Effector memory CD4-positive, alpha-beta T cell (primary cell): ENCODE data around the gene CPLANE2.

Experiments
- DNase-seq, 3 donors: peaks; one replicate each; pipeline ENCODE4 v3.0.0-alpha.2; 2020
- H3K27ac ChIP-seq: 2 replicates; pipeline ENCODE4 v1.7.0; 2013; ENCODE audit warnings: mild to moderate bottlenecking, low read length, moderate library complexity; ENCODE audit not compliant: insufficient read depth, poor library complexity, severe bottlenecking
- H3K27me3 ChIP-seq: replicated peaks from 2 replicates; pipeline ENCODE4 v1.7.0; 2013; ENCODE audit warnings: mild to moderate bottlenecking, low read length; ENCODE audit not compliant: insufficient read depth, control insufficient read depth, poor library complexity, severe bottlenecking
- H3K36me3 ChIP-seq: 2 replicates; pipeline ENCODE4 v1.7.0; 2013; ENCODE audit warnings: mild to moderate bottlenecking, low read length, moderate library complexity; ENCODE audit not compliant: control insufficient read depth, insufficient read depth
- H3K4me1 ChIP-seq: 2 replicates; pipeline ENCODE4 v1.7.0; 2013; ENCODE audit warnings: low read length, mild to moderate bottlenecking; ENCODE audit not compliant: control insufficient read depth, insufficient read depth, poor library complexity, severe bottlenecking
- H3K4me3 ChIP-seq: 2 replicates; pipeline ENCODE4 v1.7.0; 2013; ENCODE audit warnings: low read length, low read depth, mild to moderate bottlenecking; ENCODE audit not compliant: insufficient read depth, poor library complexity, severe bottlenecking
- H3K9me3 ChIP-seq: 2 replicates; pipeline ENCODE4 v1.7.0; 2013; ENCODE audit warnings: mild to moderate bottlenecking, low read length, moderate library complexity; ENCODE audit not compliant: control insufficient read depth

Gene CPLANE2

DNA sequence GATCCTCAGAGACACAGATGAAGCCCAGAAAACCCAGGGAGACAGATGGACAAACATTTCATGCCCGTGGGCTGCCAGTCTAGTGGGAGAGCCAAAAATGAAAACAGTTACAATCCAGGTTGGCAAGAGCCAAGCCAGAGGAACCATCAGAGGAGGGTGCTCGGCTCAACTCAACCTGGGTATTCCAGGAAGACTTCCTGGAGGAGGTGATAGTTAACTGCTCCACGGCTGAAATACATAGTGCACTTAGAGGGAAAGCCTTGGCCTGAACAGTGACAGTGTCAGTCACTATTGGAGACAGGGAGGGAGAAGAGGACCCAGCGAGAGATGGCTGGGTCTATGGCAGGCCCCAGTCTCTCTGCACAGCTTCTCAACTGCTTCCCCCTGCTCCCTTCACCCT, 26.4 kb downstream of the CPLANE2 start:
- H3K36me3 ChIP-seq = no peaks in the 10 kb centered on the region
- no peak for DNase-seq
- no peaks in the 10 kb centered on the region for H3K27me3 ChIP-seq
- H3K4me1 ChIP-seq = peaks cover 9% of the 10 kb centered on the region
- no peak overlapping the region for H3K27ac ChIP-seq
- no peak overlapping the region for H3K4me3 ChIP-seq
- no peaks in the 10 kb centered on the region for H3K9me3 ChIP-seq

DNA sequence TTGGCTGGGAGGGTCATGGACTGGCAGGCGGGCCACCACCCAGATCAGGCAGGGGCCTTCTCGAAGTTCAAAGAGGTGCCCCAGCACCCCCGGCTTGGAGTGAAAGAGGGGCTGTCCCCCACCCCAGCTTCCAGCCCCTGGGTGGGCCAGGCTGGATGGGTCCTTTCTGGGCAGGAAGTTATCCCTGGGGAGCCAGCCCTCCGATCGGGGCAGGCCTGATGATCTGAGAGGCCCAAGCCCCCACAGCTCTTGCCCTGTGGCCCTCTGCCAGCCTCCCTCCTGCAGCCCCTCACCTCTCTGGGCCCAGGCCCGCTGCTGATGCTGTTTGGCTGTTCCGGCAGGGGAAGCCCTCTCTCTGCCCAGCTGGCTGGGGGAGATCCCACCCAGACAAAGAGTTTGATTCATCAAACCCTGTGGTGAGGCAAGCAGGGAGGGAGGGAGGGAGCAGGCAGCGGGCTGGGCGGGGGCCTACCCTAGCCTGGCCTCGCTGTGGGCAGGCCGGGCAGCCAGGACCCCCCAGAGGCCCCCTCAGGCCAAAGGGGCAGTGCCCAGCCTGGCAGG, 27.1 kb downstream of the CPLANE2 start:
- no peaks in the 10 kb centered on the region for H3K36me3 ChIP-seq
- peaks cover 11% of the 10 kb centered on the region for H3K4me1 ChIP-seq
- no peak for DNase-seq
- no peaks in the 10 kb centered on the region for H3K9me3 ChIP-seq
- no peak overlapping the region for H3K4me3 ChIP-seq
- H3K27ac ChIP-seq = no peak overlapping the region
- no peaks in the 10 kb centered on the region for H3K27me3 ChIP-seq

DNA sequence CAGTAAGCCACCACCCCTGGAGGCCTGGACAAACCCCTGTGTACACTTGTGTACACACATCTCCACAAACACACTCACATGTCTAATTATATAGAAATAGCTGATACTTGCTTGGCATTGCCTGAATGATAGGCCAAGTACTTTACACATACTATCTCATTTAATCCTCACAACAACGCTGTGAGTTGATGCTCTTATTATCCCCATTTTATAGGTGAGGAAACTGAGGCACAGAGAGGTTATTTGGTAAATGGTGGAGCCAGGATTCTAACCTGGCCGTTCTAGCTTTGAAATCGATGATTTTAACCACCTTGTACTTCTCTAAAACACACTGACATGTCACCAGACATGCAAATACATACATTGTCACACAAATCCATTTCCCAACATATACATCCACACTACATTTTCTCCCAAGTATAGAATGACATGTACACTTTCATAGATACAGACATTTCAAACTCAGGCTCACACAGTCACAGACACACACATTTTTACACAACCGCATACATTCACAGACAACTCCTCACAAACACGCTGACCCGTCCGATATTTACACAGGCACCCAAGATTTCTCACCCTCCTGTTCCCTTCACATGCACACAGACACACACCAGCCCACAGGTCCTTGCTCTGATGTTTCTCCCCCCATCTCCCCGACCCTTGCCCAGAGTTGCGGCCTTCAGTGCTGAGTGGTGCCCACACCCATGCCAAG, 27.7 kb downstream of the CPLANE2 start:
- DNase-seq = no peak
- Histone ChIP-seq H3K27ac (no peak overlapping the region), H3K27me3 (no peaks in the 10 kb centered on the region), H3K4me1 (peaks cover 11% of the 10 kb centered on the region), H3K9me3 (no peaks in the 10 kb centered on the region), H3K36me3 (no peaks in the 10 kb centered on the region), H3K4me3 (no peak overlapping the region)

DNA sequence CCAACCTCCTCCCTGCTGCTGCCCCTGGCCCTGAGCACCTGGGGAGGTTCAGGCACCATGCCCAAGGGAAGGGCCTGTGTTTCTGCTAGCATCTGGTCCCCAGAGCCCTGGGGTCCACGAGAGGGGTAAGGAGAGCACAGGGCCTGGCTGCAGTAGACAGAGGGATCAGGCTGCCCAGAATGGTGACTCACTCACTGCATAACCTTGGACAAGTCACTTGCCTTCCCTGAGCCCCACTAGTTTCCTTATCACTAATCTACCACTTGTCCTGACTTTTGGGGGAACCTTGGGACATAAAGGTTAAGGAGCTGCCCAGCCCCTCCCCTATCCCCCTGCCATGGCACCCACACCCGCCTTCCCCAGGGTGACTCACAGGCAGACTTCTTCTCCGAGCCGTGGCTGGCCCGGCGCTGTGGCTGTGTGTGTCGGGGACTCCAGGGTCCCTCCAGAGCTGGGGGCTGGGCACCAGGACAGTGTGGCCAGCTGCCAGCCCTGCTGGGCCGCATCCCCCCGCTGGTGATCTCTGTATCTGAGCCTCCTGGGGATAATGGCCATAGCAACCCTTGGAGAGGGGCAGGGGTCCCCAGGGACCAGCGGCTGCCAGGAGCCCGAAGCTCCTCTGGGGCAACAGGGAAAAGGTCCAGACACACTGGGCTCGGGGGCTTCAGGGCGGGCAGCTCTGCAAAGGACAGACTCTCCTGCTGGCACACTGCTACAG, 28.6 kb downstream of the CPLANE2 start:
- H3K4me1 ChIP-seq = peaks cover 11% of the 10 kb centered on the region
- H3K27ac ChIP-seq = no peak overlapping the region
- no peak overlapping the region for H3K4me3 ChIP-seq
- no peak for DNase-seq
- no peaks in the 10 kb centered on the region for H3K27me3 ChIP-seq
- H3K36me3 ChIP-seq = no peaks in the 10 kb centered on the region
- no peaks in the 10 kb centered on the region for H3K9me3 ChIP-seq

DNA sequence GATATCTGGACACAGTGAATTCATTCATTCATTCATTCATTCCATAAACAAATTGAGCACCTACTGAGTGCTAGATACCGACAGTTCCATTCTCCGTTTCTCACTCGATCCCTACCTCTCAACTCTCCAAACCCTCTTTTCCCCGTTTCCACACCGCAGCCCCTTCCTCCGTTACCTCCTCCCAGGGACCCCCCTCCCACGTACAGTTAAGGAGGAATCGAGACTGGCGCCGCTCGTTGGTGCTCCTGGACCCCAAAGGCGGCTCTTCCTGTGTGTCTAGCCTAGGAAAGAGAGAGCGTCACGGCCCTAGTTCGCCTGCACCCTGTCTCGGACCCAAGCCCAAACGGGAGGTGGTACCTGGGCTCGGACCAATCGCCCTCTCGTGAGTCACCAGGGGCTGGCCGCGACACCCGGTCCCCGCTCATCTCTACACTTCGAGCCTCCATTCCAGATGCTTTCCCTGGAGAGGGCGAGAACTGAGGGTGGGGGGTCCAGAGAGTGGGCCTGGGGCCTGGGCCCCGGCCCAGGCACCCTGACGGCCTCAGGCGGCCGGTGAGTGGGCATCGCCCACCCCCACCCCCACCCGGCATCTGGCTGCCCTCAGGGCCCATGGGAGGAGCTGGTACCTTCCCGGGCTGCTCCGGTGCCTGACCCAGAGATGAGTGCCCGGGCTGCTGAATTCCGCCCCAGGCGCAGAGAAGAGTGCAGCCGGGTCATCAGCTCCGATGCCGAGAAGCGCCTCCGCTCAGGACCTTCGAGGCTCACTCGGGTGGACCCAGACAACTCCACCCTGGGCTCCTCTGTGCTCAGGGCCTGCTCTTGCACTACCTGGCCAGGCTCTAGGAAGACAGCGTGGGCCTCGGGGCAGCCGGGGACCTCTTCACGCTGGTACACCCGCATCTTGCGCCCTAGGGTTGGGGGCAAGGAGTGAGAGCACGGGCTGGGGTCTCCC, 29.4 kb downstream of the CPLANE2 start:
- Histone ChIP-seq H3K4me3 (peak overlapping the region; percentile 61), H3K36me3 (no peaks in the 10 kb centered on the region), H3K27ac (peak overlapping the region; percentile 80), H3K27me3 (no peaks in the 10 kb centered on the region), H3K9me3 (no peaks in the 10 kb centered on the region), H3K4me1 (peaks cover 11% of the 10 kb centered on the region)
- no peak for DNase-seq

DNA sequence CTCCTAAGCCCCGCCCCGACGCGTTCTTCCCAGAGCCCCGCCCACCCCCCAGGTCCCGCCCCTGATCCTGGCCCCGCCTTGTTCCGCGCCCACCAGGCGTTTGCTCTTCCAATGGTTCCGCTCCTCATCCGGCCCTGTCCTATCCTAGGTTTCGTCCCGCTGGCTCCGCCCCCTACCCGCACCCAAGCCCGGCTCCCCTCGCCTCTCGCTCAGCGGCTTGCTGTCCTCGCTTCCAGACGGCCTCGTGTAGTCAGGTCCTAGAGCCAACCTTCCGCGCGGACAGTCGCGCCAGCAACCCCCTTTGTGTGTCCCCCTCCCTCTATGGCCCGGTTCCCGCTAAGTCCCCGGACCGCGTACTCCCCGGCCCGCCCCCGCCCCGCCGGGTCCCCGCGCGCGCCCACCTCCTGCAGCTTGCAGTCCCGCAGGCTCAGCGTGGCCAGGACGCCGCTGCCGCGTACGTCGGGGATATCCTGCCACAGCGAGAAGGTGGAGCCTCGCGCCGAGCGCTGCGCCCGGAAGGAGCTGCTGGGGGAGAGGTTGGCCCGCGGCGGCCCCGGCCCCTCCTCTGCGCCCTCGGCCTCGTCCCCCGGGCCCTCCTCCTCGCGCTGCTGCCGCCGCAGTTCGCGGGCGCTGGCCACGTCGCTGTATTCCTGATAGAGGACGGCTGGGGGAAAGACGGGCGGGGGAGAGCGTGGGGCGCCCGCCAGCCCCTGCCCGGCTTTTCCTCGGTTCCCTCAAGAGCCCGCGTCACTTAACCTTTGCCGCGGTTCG, 30.3 kb downstream of the CPLANE2 start:
- H3K36me3 ChIP-seq = no peaks in the 10 kb centered on the region
- DNase-seq = peak; percentile 90 to 91 (median 90)
- H3K27me3 ChIP-seq = no peaks in the 10 kb centered on the region
- H3K9me3 ChIP-seq = no peaks in the 10 kb centered on the region
- H3K27ac ChIP-seq = peak overlapping the region; percentile 80
- peaks cover 11% of the 10 kb centered on the region for H3K4me1 ChIP-seq
- H3K4me3 ChIP-seq = peak overlapping the region; percentile 61

DNA sequence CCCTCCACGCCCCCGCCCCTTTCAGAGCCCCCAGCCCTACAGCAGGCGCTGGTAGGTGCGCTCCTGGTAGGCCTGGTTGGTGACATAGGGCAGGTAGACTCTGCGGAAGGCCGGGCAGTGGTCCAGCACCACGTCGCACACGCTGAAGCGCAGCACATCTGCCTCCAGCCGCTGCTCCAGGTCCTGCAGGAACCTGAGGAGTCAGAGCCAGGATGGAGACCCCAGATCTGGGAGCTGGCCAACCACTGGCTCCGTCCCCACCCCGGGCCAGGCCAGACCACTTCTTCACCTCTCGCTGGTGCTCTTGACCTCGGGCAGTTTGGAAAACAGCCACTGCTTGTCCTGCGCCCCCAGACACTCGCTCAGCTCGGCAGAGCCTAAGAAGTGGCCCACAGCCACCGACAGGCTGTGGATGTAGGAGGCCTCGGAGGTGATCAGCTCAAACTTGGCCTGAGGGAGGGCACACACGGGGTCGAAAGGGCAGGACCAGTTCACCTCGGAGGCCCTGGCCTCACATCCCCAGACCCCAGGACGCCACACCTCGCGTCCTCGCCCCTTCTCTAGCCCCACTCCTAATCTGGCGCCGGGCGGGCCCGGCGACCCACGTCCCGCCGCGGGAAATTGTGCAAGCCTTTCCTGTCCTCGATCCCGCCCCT, 31.0 kb downstream of the CPLANE2 start:
- Histone ChIP-seq H3K27ac (peak overlapping the region; percentile 80), H3K27me3 (no peaks in the 10 kb centered on the region), H3K9me3 (no peaks in the 10 kb centered on the region), H3K36me3 (no peaks in the 10 kb centered on the region), H3K4me3 (peak overlapping the region; percentile 52), H3K4me1 (peaks cover 11% of the 10 kb centered on the region)
- DNase-seq = no peak

DNA sequence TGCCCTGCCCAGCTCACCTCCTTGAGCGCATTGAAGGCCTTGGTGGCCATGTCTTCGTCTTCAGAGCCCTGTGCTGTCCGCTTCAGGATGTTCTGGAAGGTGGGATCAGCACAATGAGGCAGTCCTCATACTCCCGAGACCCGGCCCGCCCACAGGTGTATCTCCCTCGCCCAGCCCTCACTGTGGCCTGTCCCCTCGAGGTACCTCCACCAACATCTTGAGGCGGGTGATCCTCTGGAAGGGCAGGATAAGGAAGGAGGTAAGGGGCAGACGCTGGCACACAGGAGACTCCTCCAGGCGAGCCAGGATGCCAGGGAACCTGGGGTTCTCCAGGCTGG, 31.7 kb downstream of the CPLANE2 start:
- Histone ChIP-seq H3K36me3 (no peaks in the 10 kb centered on the region), H3K27ac (peak overlapping the region; percentile 25), H3K4me1 (peaks cover 11% of the 10 kb centered on the region), H3K9me3 (no peaks in the 10 kb centered on the region), H3K4me3 (no peak overlapping the region), H3K27me3 (no peaks in the 10 kb centered on the region)
- no peak for DNase-seq
